BE2C (cell line): ENCODE results near the gene SIRT6. TPM values are rescaled to one million over a fixed set of nuclear protein-coding genes. Genes with fewer than 3 reads are reported as not detected.
"Not testable (repeated sequence)": the region's sequence is repeated elsewhere in the genome, so short reads cannot be mapped to it uniquely, and the experiment has no call there.

Experiments
- DNase-seq: peaks from one replicate; pipeline ENCODE4 v3.0.0-alpha.2; 2020
- H3K27me3 ChIP-seq: fragments of 250-450 bp; sonication (Bioruptor Pico); 2 replicates; pipeline ENCODE4 v1.5.1; 2020; ENCODE audit warnings: mild to moderate bottlenecking
- H3K36me3 ChIP-seq: fragments of 250-450 bp; sonication (Bioruptor Pico); 2 replicates; pipeline ENCODE4 v1.5.1; 2020; ENCODE audit warnings: mild to moderate bottlenecking
- H3K4me1 ChIP-seq: fragments of 250-450 bp; sonication (Bioruptor Pico); 2 replicates; pipeline ENCODE4 v1.5.1; 2020
- H3K4me3 ChIP-seq: 2 replicates; pipeline ENCODE4 v1.5.1; 2011; ENCODE audit warnings: low read depth, low read length
- H3K9me3 ChIP-seq: fragments of 250-450 bp; sonication (Bioruptor Pico); 2 replicates; pipeline ENCODE4 v1.5.1; 2020
- CTCF ChIP-seq: IDR thresholded peaks from 2 replicates; pipeline ENCODE4 v1.5.1; 2012; ENCODE audit warnings: mild to moderate bottlenecking, low read depth, low read length
- polyA plus RNA-seq: library from polyadenylated mRNA; unstranded; fragments of >200 nt; gene quantifications from one replicate; pipeline ENCODE4 v1.2.1, GENCODE V29; 2012; ENCODE audit warnings: low read depth, missing spikeins; ENCODE audit not compliant: insufficient read length, insufficient read depth

SIRT6 gene
- polyA plus RNA-seq = 122 TPM

- peaks cover 7% of the 10 kb centered on the region for H3K36me3 ChIP-seq
- peaks cover 3% of the 10 kb centered on the region; the same call in 1 of the 2 replicates for H3K4me1 ChIP-seq
- peak within 1 kb of the TSS; percentile 97 for H3K4me3 ChIP-seq
- no peak for TF ChIP-seq CTCF
- no peaks in the 10 kb centered on the region for H3K27me3 ChIP-seq
- no peaks in the 10 kb centered on the region for H3K9me3 ChIP-seq
- DNase-seq = peak; percentile 97
Observed at GRCh38 chr19:4182084-4182810, at the start of gene SIRT6, which contains the start of gene ANKRD24. SIRT6 (minus strand) TSS chr19:4182563; CDS start chr19:4182539, 24 bp downstream. ANKRD24 (plus strand) TSS chr19:4182689; CDS start chr19:4186426, 3,737 bp downstream.

- not testable (repeated sequence) for H3K9me3 ChIP-seq, H3K4me3 ChIP-seq, H3K4me1 ChIP-seq, H3K36me3 ChIP-seq, DNase-seq, H3K27me3 ChIP-seq
Observed at GRCh38 chr19:4232139-4232538, 49.8 kb upstream of the SIRT6 start.

GRCh38 chr19:4231521-4231920, 49.2 kb upstream of the SIRT6 start:
- H3K36me3 ChIP-seq, H3K4me1 ChIP-seq, H3K27me3 ChIP-seq, DNase-seq, H3K9me3 ChIP-seq, H3K4me3 ChIP-seq: not testable (repeated sequence)

GRCh38 chr19:4230237-4230636, 47.9 kb upstream of the SIRT6 start:
- H3K4me1 ChIP-seq, H3K27me3 ChIP-seq, H3K4me3 ChIP-seq, DNase-seq, H3K36me3 ChIP-seq, H3K9me3 ChIP-seq: not testable (repeated sequence)

- H3K4me3 ChIP-seq = no peak within 1 kb of the TSS
- H3K9me3 ChIP-seq = no peaks in the 10 kb centered on the region
- TF ChIP-seq CTCF = no peak
- no peaks in the 10 kb centered on the region for H3K36me3 ChIP-seq
- H3K4me1 ChIP-seq = no peaks in the 10 kb centered on the region
- DNase-seq = no peak
- no peaks in the 10 kb centered on the region for H3K27me3 ChIP-seq
Observed at GRCh38 chr19:4229179-4229931, 47.0 kb upstream of the SIRT6 start, which contains the start of gene EBI3. EBI3 (plus strand) TSS chr19:4229523; CDS start chr19:4229551, 28 bp downstream.

GRCh38 chr19:4228765-4229178, 46.4 kb upstream of the SIRT6 start:
- Histone ChIP-seq H3K36me3 (no peaks in the 10 kb centered on the region), H3K4me1 (no peaks in the 10 kb centered on the region), H3K27me3 (no peaks in the 10 kb centered on the region), H3K4me3 (no peak overlapping the region), H3K9me3 (no peaks in the 10 kb centered on the region)
- TF ChIP-seq CTCF = no peak
- no peak for DNase-seq

GRCh38 chr19:4227771-4228170, 45.4 kb upstream of the SIRT6 start:
- no peak overlapping the region for H3K4me3 ChIP-seq
- no peak for TF ChIP-seq CTCF
- no peaks in the 10 kb centered on the region for H3K36me3 ChIP-seq
- no peaks in the 10 kb centered on the region for H3K4me1 ChIP-seq
- no peaks in the 10 kb centered on the region for H3K27me3 ChIP-seq
- DNase-seq = no peak
- no peaks in the 10 kb centered on the region for H3K9me3 ChIP-seq
